Measurements from ENCODE around the gene HS3ST5. TPM values are rescaled to one million over a fixed set of nuclear protein-coding genes. Genes with fewer than 3 reads are reported as not detected.
"Not testable (repeated sequence)": the region's sequence is repeated elsewhere in the genome, so short reads cannot be mapped to it uniquely, and the experiment has no call there.

HS3ST5 gene
- total RNA-seq, 1 donor from 2014 or later: not detected

DNA sequence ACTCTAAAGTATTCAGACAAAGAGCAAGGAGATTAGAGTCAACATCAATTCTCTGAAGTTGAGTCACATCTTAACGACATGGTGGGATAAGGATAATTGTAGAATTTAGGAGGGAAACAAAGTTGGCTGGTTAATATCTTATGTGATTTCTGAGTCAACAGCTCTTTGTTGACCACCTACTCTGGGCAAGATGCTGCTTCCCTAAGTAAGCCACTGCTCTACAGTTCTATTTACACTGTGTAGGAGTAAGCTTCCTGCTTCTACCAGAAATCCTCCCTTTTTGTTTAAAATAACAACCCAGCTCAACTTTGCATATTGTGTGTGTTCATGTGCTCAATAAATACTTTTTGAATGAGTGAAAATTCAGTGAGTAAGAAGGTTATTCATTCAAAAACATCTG is 3.1 kb downstream of the HS3ST5 start:
- DNase-seq (ENCODE audit: low spot score): no peak

DNA sequence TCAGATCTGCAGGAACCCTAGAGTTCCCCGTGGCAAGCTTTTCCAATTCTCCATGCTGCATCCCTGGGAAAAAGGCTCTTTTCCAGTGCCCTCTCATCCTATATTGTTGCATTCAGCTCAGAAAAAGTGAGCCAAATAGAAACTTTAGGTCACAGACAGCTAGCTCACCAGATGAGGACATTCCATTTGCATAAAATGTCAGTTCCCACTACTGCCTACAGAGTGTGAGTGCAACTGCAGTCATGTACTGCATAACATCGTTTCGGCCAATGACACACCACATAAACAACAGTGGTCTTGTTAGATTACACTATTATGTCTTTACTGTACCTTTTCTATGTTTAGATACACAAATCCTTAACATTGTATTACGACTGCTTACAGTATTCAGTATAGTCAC is 8.6 kb downstream of the HS3ST5 start:
- no peak for DNase-seq (ENCODE audit: low spot score)

DNA sequence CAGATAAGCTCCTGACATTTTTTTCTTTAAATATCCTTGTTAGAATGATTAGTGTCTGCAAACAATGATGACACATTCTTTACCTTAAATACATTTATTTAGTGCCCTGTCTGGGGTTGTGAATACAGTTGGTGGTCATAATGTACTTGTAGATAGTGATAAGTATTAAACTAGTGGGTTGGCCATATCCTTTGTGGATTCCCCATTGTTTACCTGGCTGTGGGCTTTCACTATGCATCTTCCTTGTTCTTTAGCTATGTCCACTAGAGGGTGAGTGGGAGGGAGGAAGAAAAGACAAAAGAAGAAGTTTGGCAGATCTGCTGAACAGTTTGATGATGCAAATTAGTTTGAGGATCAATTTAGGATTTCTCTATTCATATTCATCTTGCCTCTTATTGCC is 15.7 kb downstream of the HS3ST5 start:
- DNase-seq (ENCODE audit: low spot score): no peak

DNA sequence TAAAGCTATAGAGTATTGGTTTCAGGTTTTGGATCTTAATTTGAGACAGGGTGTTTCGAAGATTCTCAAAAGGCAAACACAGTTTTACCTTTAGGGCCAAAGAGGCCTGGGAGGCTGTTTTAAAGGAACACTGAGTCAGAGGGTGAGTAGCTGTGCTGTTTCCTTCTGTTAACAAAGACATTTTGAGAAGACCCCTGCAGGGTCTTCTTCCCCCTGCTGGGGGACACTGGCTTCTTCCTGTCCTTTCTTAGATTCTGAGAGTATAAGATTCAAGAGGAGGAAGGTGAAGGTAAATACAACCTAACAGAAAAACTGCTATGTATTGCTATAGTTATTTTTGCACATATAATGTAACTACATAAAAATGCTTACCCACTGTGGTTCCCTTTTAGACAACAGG is 19.0 kb downstream of the HS3ST5 start:
- no peak for DNase-seq (ENCODE audit: low spot score)

DNA sequence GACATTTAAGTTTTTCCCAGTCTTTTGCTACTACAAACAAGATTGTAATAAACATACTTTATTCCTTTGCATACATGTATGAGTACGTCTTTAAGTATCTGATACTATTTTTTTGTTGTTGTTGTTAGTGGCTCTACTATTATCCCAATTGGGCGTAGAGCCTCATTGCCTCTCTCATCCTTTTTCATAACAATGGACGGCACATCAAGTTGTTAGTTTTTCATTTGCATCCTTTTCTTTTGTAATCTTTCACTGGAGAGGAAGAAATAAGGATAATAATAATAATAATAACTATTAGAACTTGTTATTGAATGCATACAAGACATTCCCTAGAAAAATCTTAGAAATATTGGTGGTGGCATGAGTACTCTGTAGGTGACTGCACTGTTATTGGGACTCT is 23.1 kb downstream of the HS3ST5 start:
- DNase-seq (ENCODE audit: low spot score): no peak

DNA sequence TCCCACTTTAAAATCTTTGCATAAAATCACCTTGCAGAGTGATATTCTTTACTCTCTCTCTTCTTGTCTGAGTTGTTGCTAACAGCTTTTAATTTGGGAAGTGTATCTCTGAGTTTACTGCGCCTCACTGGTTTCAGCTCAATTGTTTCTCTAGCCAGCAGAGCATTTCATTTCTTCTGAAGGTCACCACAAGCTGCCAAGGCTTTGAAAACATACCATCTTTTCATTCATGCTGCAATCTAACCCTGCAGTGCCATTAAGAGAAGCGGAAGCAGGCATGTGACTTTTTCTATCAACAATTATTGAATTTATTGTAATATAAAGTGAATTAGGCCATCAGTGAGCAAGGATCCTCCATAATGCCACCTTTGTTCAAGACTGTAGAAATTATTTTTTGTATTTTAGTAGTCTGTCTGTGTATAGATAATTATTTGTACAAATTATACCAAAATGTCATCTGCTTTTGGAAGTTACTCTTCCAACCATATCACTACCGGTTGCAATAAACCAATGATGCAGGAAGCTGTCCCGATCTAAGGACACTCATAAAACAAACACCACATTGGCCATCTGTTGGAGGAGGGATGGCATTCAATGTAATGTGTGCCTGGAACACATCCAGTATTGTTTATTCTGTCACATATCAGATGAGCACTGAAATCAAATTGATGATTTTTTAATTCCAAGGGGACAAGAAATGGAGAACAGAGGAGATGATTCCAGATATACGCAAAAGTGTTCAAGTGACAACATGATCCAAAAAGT is 26.8 kb downstream of the HS3ST5 start:
- DNase-seq (ENCODE audit: low spot score): no peak

DNA sequence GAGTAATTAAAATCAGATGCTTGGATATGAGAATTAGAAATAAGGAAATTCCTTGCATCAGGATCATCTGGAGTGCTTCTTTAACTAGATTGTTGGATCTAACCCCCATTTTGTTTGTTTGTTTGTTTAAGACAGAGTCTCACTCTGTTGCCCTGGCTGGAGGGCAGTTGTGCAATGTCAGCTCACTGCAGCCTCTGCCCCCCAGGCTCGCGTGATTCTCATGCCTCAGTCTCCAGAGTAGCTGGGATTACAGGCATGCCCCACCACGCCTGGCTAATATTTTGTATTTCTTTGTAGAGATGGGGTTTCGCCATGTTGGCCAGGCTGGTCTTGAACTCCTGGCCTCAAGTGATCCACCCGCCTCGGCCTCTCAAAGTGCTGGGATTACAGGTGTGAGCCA is 29.0 kb downstream of the HS3ST5 start:
- DNase-seq (ENCODE audit: low spot score): not testable (repeated sequence)

DNA sequence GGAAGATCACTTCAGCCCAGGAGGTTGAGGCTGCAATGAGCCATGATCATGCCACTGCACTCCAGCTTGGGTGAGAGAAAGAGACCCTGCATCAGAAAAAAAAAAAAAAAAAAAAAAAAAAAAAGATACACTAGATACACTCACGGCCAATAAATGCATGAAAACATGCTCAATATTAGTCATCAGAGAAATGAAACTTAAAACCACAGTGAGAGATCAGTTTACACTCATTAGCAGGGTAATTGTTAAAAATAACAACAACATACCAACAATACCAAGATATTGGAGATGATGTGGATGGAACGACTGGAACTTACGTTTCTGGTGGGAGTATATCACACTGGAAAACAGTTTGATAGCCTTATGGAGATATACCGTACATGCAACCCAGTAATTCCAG is 29.9 kb downstream of the HS3ST5 start:
- no peak for DNase-seq (ENCODE audit: low spot score)

DNA sequence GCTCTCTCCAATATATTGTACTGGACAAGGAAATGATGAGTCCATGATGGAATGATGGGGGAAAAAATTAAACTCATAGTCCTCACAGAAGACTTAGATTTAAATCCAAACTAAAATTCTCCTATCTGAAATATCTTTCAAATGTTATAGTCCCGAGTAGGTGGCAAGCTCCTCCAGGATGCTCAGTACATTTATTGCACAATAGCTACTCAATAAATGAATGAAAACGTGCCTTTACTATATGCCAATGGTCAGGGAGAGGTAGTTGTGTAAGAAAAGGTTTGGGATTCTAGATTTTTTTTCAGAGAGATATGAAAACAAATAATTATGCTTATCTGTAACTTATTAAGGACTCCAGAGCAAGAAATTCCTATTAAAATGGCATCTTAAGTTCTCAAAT is 32.8 kb downstream of the HS3ST5 start:
- DNase-seq (ENCODE audit: low spot score): no peak

DNA sequence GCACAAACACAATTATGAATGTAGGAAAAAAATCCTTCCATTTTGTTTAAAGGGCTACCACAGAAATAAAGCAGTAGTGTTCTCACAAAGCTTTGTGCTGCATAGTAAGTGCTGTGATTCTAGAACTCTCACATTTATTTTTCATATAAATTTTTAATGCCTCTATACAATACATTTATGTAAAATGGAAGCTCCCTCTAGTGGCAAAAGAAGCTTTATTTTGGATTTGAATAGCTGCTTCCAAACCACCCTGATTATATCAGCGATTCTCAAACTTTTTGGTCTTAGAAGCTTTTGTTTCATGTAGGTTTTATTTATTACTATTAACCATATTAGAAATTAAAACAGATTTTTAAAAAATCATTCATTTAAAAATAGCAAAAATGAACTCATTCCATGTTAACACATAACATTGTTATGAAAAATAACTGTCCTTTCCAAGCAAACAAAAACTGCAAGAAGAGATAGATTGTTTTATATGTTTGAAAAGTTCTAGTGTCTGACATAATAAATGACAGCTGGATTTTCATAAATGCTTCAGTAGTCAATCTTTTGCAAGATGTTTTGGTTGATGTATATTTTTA is 38.4 kb downstream of the HS3ST5 start:
- DNase-seq (ENCODE audit: low spot score): no peak

DNA sequence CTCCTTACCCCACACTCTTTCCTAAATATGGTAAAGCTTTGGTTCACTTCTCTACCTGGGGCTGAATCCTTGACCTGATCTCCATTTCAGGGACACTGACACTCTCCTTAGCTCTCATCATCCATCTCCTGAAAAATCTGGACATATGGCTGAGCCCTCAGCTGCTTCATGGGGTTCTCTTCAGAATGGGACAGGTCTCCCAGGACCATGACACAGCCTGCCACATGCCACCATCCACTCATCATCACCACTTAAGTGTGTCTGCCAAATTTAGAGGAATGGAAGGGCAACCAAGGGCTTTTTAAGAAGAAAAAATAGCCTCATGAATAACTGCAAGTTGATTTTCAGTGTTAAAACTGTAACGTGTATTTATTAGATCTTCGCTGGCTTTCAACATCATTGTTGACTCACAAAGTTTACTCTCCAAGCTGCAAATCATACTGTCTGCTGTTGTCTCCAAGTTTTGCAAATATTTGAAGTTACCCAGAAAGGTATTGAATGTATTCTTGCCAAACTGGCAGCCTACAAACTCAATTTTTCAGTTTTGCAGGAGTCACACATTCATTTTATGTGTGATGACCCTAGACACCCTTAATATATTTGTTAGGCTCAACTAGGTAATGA is 41.1 kb downstream of the HS3ST5 start:
- no peak for DNase-seq (ENCODE audit: low spot score)

DNA sequence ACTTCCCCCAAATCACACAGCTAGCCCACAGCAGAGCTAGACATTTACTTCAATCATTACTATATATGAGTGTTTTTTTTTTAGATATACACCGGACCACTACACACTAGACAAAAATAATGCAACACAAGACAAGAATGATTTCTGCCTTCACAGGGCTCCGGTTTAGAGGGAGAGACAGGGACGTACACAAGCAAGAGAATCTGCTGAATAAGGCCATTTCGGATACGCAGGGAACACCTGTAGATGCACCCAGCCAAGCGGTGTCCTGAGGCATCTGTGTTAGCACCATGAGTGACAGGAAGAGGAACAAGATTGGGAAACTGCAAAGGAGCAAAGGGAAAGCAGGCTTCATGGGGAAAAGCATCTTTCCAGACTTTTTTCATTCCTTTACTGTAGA is 45.7 kb downstream of the HS3ST5 start:
- DNase-seq (ENCODE audit: low spot score): no peak

DNA sequence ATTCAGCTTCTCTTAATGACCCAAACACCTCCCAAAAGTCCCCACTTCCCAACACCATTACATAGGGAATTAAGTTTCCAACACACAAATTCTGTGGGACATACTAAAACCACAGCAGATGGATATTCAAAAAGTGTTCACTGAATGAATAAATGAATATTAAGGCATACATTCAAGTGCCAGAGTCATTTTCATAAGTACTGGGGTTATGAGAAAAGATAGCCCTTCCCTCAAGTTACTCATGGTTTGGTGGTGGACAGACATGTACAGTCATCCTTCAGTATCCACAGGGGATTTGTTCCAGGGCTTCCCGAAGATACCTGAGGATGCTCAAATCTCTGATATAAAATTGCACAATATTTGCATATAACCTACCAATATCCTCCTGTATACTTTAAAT is 50.4 kb downstream of the HS3ST5 start:
- no peak for DNase-seq (ENCODE audit: low spot score)

DNA sequence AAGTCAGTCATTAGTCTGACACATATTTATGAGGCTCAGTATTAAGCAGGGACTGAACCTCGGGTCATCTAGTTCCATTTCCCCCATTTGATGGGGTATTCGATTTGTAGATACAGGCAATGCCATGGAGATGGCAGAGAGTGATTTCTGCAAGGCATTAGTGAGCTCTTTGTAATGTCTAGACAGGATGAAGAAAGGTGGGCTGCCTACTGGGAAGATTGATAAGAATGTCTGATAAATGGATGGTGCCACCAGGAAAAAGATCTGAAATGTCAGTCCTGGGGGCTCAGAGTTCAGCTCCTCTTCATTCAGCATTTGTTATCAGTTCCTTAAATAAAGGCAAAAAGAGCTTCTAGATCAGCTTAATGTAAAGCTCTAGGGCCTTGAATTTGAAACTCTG is 51.4 kb downstream of the HS3ST5 start:
- no peak for DNase-seq (ENCODE audit: low spot score)

DNA sequence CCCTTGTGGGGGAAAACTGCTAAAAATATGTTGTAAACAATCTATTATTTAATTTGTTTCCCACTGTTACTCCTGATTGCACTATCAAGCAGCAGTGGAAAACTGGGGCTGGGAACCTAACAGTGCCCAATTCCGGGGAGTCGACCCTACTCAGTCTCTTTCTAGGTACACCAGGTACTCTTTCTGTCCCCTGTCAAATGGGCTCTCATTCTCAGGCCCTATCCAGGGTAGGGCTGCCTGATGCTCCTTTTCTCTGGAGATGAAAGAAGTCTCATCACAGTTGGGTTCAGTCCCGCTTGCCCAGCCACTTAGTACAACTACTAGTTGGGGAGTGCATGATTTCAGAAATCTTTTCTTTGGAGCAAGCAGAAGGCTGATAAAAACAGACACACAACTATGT is 52.0 kb downstream of the HS3ST5 start:
- no peak for DNase-seq (ENCODE audit: low spot score)

DNA sequence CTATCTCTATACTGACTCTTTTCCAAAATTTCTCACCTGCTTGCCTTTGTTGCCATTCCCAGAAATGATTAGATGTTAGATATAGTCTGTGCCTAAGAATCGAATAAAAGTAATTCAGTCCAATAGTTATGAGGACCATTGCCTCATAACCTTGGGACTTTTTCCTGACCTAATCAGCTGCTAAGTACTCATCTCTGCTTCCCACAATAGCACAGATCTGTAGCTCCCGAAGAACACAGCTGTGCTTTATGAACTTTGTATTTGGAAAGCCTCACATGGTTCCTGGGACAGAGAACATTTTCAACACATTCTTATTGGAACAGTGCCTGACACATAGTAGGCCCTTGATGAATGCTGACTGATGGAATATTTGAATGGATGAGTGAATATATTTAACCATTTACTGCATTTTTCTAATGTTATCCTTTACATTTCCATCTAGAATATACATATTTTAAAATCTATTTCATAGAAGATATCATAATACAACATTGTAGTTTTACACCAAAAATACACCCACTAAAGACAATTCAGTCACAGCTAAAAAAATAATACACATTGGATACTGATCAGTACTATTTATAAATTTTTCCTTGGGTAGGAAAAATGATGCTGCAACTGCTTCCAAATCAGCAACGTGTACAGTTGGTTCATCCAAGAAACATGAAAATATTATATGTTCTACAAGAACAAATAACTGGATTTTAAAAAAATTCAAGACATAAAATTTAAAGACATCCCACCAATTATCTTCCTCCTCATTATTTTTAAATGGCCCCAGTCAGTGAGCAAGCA is 53.9 kb downstream of the HS3ST5 start:
- DNase-seq (ENCODE audit: low spot score): no peak

DNA sequence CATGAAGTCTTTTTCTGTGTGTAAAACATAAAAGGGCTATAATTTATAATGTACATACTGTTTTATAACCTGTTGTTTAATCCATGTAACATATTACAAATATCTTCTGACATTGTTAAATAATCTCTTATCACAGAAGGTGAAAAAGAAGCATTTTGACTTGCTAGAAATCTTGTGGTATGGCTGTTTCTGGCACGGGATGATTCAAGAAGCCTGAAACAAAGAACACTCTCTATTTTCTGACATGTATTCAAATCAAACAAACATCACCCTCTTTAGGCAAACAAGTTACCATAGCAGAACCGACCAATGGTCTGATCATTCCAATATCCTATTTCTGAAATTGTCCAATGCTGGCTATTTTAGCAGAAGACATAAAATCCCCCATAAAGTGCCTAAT is 55.4 kb downstream of the HS3ST5 start:
- DNase-seq (ENCODE audit: low spot score): no peak

DNA sequence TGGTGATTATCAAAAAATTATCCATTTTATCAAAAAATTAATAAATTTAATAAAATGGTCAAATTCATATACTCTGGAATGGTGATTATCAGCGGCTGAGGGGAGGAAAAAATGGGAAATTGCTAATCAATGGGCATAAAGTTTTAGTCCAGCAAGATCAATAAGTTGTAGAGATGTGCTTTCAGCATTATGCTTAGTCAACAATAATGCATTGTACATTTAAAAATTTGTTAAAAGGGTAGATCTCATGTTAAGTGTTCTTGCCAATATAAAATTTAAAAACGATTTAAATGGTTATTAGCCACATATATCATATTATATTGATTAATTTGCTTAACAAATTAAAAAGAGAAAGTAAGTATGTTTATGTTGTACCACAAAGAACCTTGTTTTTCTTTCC is 56.6 kb downstream of the HS3ST5 start:
- DNase-seq (ENCODE audit: low spot score): no peak

DNA sequence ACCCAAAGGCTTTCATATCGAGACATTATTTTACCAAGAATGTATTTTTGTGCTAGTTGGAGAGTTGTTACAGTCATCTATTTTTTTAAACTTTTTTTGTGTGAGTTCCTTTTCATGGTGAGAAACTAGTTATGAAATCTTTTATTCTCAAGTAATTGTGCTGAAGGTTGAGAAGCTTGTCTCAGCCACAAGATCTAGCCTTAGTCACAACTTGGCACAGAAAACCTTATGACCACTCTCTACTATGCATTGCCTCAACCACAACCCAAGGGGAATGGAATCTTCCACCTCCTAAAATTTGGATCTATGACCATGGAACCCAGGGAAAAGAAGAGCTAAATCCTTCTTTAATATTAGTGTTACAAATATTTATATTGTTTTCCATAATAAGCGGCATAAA is 58.5 kb downstream of the HS3ST5 start:
- DNase-seq (ENCODE audit: low spot score): no peak

DNA sequence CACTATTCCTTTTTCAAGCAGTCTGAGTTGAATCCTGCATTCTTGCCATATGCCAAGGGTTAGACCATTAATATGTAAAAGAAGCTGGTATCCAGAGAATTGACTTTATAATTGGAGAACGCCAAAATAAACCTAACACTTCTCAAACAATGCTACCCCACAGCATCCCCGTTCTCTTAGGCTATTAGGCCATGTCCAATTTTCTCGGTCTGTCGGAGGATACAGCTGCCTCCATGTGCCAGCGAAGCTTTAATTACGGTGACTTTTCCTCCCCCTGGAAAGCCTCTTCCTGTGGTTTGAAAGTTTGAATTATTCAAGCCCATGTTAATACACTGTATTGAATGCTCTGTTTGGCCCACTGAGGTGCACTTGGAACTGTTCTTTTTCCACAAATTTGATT is 60.5 kb downstream of the HS3ST5 start:
- no peak for DNase-seq (ENCODE audit: low spot score)

DNA sequence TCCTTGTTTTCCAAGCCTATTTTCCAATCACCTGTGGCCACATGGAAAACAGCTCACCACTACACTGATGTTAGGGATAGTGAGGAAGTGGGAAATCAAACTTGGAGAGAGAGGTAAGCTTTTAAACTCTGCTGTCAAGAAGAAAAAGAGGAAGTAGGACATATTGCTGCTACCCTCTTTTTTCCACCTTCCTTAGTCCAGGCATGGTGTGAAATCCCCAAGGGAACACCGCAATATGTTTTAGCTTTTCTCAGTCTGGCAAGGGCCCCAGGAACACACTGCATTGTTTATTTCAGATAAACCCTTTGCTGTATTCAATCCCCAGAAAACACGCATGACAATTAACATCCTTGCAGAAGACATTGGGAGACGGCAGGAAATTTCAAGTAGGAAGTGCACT is 61.3 kb downstream of the HS3ST5 start:
- no peak for DNase-seq (ENCODE audit: low spot score)

Data from mesenteric fat pad (tissue), 1 donor.